HCT116 (cell line): ENCODE data around the gene ZGPAT. TPM values are rescaled to one million over a fixed set of nuclear protein-coding genes. Genes with fewer than 3 reads are reported as not detected.

ENCODE experiments used
- ATAC-seq: fragments of 200-7000 bp; cut with Tn5 transposase; 2 replicates; pipeline ENCODE4 v1.9.1; 2020; ENCODE audit warnings: mild to moderate bottlenecking, moderate library complexity
- BruUV-seq: library from RNA; stranded (reverse); fragments of 400-500 nt; replicated peaks from 2 replicates; lab custom pipeline; 2021; lab: Mats Ljungman, UMichigan
- CTCF ChIA-PET: fragments of 300-600 bp; sonication (Branson Sonifier 250); formaldehyde crosslinking; loops from one replicate; lab custom pipeline; 2021; ENCODE audit warnings: antibody characterized with exemption; lab: Charles Lee
- POLR2A ChIA-PET: fragments of 300-600, 350-600 bp; sonication (Branson Sonifier 250); formaldehyde crosslinking; loops from one replicate; lab custom pipeline; 2021; ENCODE audit warnings: antibody characterized with exemption; lab: Charles Lee
- RAD21 ChIA-PET, 2 experiments: fragments of 300-600 bp; sonication (Branson Sonifier 250); formaldehyde crosslinking; loops; one replicate each; lab custom pipeline; 2023; ENCODE audit warnings: low total read pairs in 2 of 2; ENCODE audit not compliant: uncharacterized antibody in 2 of 2, unreplicated experiment in 2 of 2, low non-redundant PET in 1 of 2; lab: Charles Lee
- DNase-seq: peaks from one replicate; pipeline ENCODE4 v3.0.0-alpha.2; 2010; ENCODE audit warnings: low read depth, low spot score
- H2AFZ ChIP-seq: fragments of 200-600 bp; shearing (Covaris generic), sonication (generic); 2 replicates; pipeline ENCODE4 v1.6.1; 2017; ENCODE audit warnings: low read depth, mixed run types, mixed read lengths, antibody characterized with exemption, low read length; ENCODE audit not compliant: poor library complexity, severe bottlenecking
- H3K27ac ChIP-seq: 2 replicates; pipeline ENCODE4 v1.5.1; 2012; ENCODE audit warnings: low read depth, low read length
- H3K27me3 ChIP-seq: fragments of 200-600 bp; sonication (generic); 2 replicates; pipeline ENCODE4 v1.6.1; 2016; ENCODE audit warnings: mixed run types, low read length, mixed read lengths; ENCODE audit not compliant: insufficient read depth
- H3K36me3 ChIP-seq, 2 experiments: fragments of 200-500 bp in 1 of 2; fragments of 200-600 bp in 1 of 2; sonication (Bioruptor generic) in 1 of 2; sonication (generic) in 1 of 2; 2 replicates each; pipeline versions ENCODE4 v1.5.1 to v1.6.1; 2014 to 2016; ENCODE audit warnings: low read length in 2 of 2, inconsistent platforms in 1 of 2, mixed read lengths in 1 of 2, mixed run types in 1 of 2; ENCODE audit not compliant: insufficient read depth in 2 of 2, control insufficient read depth in 1 of 2
- H3K4me1 ChIP-seq, 2 experiments: fragments of 200-600 bp in 1 of 2; sonication (generic) in 1 of 2; 2 replicates each; pipeline versions ENCODE4 v1.5.1 to v1.6.1; 2012 to 2017; ENCODE audit warnings: low read length in 2 of 2, inconsistent platforms in 1 of 2, mild to moderate bottlenecking in 1 of 2, mixed read lengths in 1 of 2, mixed run types in 1 of 2, moderate library complexity in 1 of 2; ENCODE audit not compliant: insufficient read depth in 2 of 2, control insufficient read depth in 1 of 2
- H3K4me2 ChIP-seq: fragments of 200-600 bp; sonication (generic); 2 replicates; pipeline ENCODE4 v1.6.1; 2017; ENCODE audit warnings: mixed run types, low read length, mixed read lengths
- H3K4me3 ChIP-seq, 2 experiments: fragments of 200-600 bp in 1 of 2; sonication (generic) in 1 of 2; replicated peaks in 1 of 2; 2 replicates each; pipeline ENCODE4 v1.5.1; 2011 to 2016; ENCODE audit warnings: low read length in 2 of 2, control low read depth in 1 of 2, low read depth in 1 of 2, mild to moderate bottlenecking in 1 of 2, mixed read lengths in 1 of 2, mixed run types in 1 of 2
- H3K79me2 ChIP-seq: fragments of 200-600 bp; sonication (generic); 2 replicates; pipeline ENCODE4 v1.6.1; 2017; ENCODE audit warnings: mild to moderate bottlenecking, mixed run types, low read length, moderate library complexity, mixed read lengths; ENCODE audit not compliant: insufficient read depth
- H3K9ac ChIP-seq: fragments of 200-600 bp; sonication (generic); 2 replicates; pipeline ENCODE4 v1.6.1; 2016; ENCODE audit warnings: low read length, mixed read lengths
- H3K9me2 ChIP-seq: fragments of 200-600 bp; sonication (generic), shearing (Covaris generic); 2 replicates; pipeline ENCODE4 v1.6.1; 2017; ENCODE audit warnings: mixed run types, mild to moderate bottlenecking, moderate library complexity; ENCODE audit not compliant: insufficient read depth
- H3K9me3 ChIP-seq, 2 experiments: fragments of 200-500 bp in 1 of 2; fragments of 200-600 bp in 1 of 2; sonication (Bioruptor generic) in 1 of 2; sonication (generic) in 1 of 2; 2 replicates each; pipeline ENCODE4 v1.6.1; 2014 to 2017; ENCODE audit warnings: low read length in 2 of 2, mixed read lengths in 2 of 2, inconsistent platforms in 1 of 2, low read depth in 1 of 2, mild to moderate bottlenecking in 1 of 2, mixed run types in 1 of 2, moderate library complexity in 1 of 2; ENCODE audit not compliant: control insufficient read depth in 1 of 2, insufficient read depth in 1 of 2
- H4K20me1 ChIP-seq: fragments of 200-600 bp; sonication (generic), shearing (Covaris generic); 2 replicates; pipeline ENCODE4 v1.6.1; 2017; ENCODE audit warnings: mixed run types, mild to moderate bottlenecking, moderate library complexity; ENCODE audit not compliant: insufficient read depth
- CBX3 ChIP-seq: IDR thresholded peaks from 2 replicates; pipeline ENCODE4 v1.6.1; 2012; ENCODE audit warnings: low read depth
- CEBPB ChIP-seq: IDR thresholded peaks from 2 replicates; pipeline ENCODE4 v1.6.1; 2012; ENCODE audit warnings: low read depth
- CTCF ChIP-seq, 3 experiments: fragments of 200-600 bp in 1 of 3; sonication (generic) in 1 of 3; IDR thresholded peaks in 2 of 3; conservative IDR thresholded peaks in 1 of 3; 2 replicates each; pipeline ENCODE4 v1.5.1; 2012 to 2017; ENCODE audit warnings: low read depth in 2 of 3, low read length in 2 of 3, antibody characterized with exemption in 1 of 3, borderline replicate concordance in 1 of 3, control low read depth in 1 of 3, mild to moderate bottlenecking in 1 of 3, mixed read lengths in 1 of 3, mixed run types in 1 of 3, moderate library complexity in 1 of 3; ENCODE audit not compliant: insufficient read depth in 1 of 3
- ELF1 ChIP-seq: IDR thresholded peaks from 2 replicates; pipeline ENCODE4 v1.6.1; 2012; ENCODE audit warnings: low read depth, borderline replicate concordance
- EZH2 ChIP-seq: fragments of 200-600 bp; sonication (generic); IDR thresholded peaks from 2 replicates; pipeline ENCODE4 v1.6.1; 2017; ENCODE audit warnings: antibody characterized with exemption, mixed run types
- FOSL1 ChIP-seq: IDR thresholded peaks from 2 replicates; pipeline ENCODE4 v1.6.1; 2012; ENCODE audit warnings: low read depth
- JUND ChIP-seq: IDR thresholded peaks from 2 replicates; pipeline ENCODE4 v1.6.1; 2012
- POLR2A ChIP-seq: IDR thresholded peaks from 2 replicates; pipeline ENCODE4 v1.7.0; 2011; ENCODE audit warnings: borderline replicate concordance; ENCODE audit not compliant: insufficient read depth, insufficient read length; ENCODE audit errors: extremely low read depth
- REST ChIP-seq: IDR thresholded peaks from 2 replicates; pipeline ENCODE4 v1.6.1; 2012; ENCODE audit warnings: low read depth
- SIN3A ChIP-seq: IDR thresholded peaks from 2 replicates; pipeline ENCODE4 v1.6.1; 2012; ENCODE audit warnings: low read depth
- SP1 ChIP-seq: IDR thresholded peaks from 2 replicates; pipeline ENCODE4 v1.6.1; 2012; ENCODE audit warnings: low read depth
- SRF ChIP-seq: IDR thresholded peaks from 2 replicates; pipeline ENCODE4 v1.6.1; 2012; ENCODE audit warnings: low read depth
- TCF7L2 ChIP-seq: IDR thresholded peaks from 2 replicates; pipeline ENCODE4 v1.7.0; 2011; ENCODE audit warnings: borderline replicate concordance, inconsistent platforms; ENCODE audit not compliant: insufficient read depth, insufficient read length; ENCODE audit errors: extremely low read depth
- YY1 ChIP-seq: IDR thresholded peaks from 2 replicates; pipeline ENCODE4 v1.6.1; 2011; ENCODE audit warnings: low read length, low read depth, moderate library complexity, mild to moderate bottlenecking; ENCODE audit not compliant: insufficient replicate concordance; ENCODE audit errors: extremely low read depth
- ZBTB33 ChIP-seq: IDR thresholded peaks from 2 replicates; pipeline ENCODE4 v1.6.1; 2011; ENCODE audit warnings: mild to moderate bottlenecking, low read length, moderate library complexity; ENCODE audit not compliant: insufficient replicate concordance; ENCODE audit errors: extremely low read depth
- ZFX ChIP-seq: fragments of 450-650 bp; IDR thresholded peaks from 2 replicates; pipeline ENCODE4 v1.6.1; 2017
- ZNF274 ChIP-seq: fragments of 200-500 bp; sonication (Bioruptor generic); IDR thresholded peaks from 2 replicates; pipeline ENCODE4 v1.6.1; 2014; ENCODE audit warnings: mild to moderate bottlenecking, low read depth, low read length, inconsistent platforms
- intact Hi-C: fragments of 100-400 bp; cut with micrococcal nuclease; formaldehyde crosslinking; loops from 2 replicates; pipeline ENCODE4 v1.10.0; 2022
- total RNA-seq: library from RNA; stranded (reverse); gene quantifications from one replicate; pipeline ENCODE4 v1.2.1, GENCODE V29; 2021; ENCODE audit not compliant: unreplicated experiment
- TF ChIP-seq, protein P1 (sequence below): IDR thresholded peaks from 2 replicates; pipeline ENCODE4 v1.6.1; 2012

Gene ZGPAT
- total RNA-seq, 1 experiment from 2014 or later = 30.6 TPM

- H3K9me3 ChIP-seq = no peaks in the 10 kb centered on the region
- H3K4me1 ChIP-seq = peaks cover 35 to 65% of the 10 kb centered on the region in 2 experiments
- H3K79me2 ChIP-seq = peaks cover 10% of the 10 kb centered on the region; the same call in 1 of the 2 replicates
- ChIA-PET POLR2A (interaction anchor here (0.6 to 2.3 kb wide), 4 partner anchors 14 to 168 kb away, joined by 3 to 28 read pairs (median 4); partner anchors contain the start of gene TPD52L2), RAD21 (interaction anchor here in 1 of 2 experiments (0.6 kb wide), 1 partner anchor 139 kb away, joined by 4 read pairs; no protein-coding TSS in a partner anchor), CTCF (interaction anchor here (0.8 kb wide), 1 partner anchor 55 kb away, joined by 4 read pairs; no protein-coding TSS in a partner anchor)
- ATAC-seq (peak; percentile 58), DNase-seq (peak; percentile 40)
- H3K27ac ChIP-seq = peak overlapping the region; percentile 91
- TF ChIP-seq SIN3A (no peak), FOSL1 (no peak), ZNF274 (no peak), JUND (no peak), SP1 (no peak), ELF1 (no peak), REST (no peak), ZFX (no peak), EZH2 (no peak), SRF (no peak), CEBPB (no peak), CTCF (IDR thresholded peaks at IDR 0.05 in 2 of 3, conservative IDR thresholded peaks at IDR 0.05 in 1 of 3; ENCODE audit: borderline replicate concordance in 1 of 3, insufficient read depth in 1 of 3, low read depth in 2 of 3, low read length in 2 of 3) (no peak), YY1 (no peak), TCF7L2 (no peak), POLR2A (no peak), CBX3 (no peak), ZBTB33 (no peak)
- TF ChIP-seq, protein P1, sequence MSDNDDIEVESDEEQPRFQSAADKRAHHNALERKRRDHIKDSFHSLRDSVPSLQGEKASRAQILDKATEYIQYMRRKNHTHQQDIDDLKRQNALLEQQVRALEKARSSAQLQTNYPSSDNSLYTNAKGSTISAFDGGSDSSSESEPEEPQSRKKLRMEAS = no peak
- no peaks in the 10 kb centered on the region for H3K9me2 ChIP-seq
- BruUV-seq = no TSS peak
- H3K9ac ChIP-seq = peak overlapping the region; percentile 71
- H2AFZ ChIP-seq = no peak overlapping the region
- no peaks in the 10 kb centered on the region for H4K20me1 ChIP-seq
- intact Hi-C loops = loop anchor here (2.0 to 5.0 kb wide), 5 partner anchors 13 to 261 kb away; partner anchors contain the start of genes PTK6, STMN3 and UCKL1
- peaks cover 0 to 8% of the 10 kb centered on the region in 2 experiments; a peak in 1 of 4 replicates for H3K36me3 ChIP-seq
- peak overlapping the region; percentile 58 to 69 for H3K4me3 ChIP-seq
- no peaks in the 10 kb centered on the region for H3K27me3 ChIP-seq
- peak overlapping the region; percentile 78 for H3K4me2 ChIP-seq
Observed at GRCh38 chr20:63696306-63696627, 11.6 kb upstream of the ZGPAT start.
